HUES48 (cell line): ENCODE measurements around the gene BEST4.
A peak's percentile ranks its signal among the peaks of the same experiment; 100 is the strongest.
"Not testable (repeated sequence)": the region's sequence is repeated elsewhere in the genome, so short reads cannot be mapped to it uniquely, and the experiment has no call there.

ENCODE experiments used
- H3K27ac ChIP-seq: one replicate; pipeline ENCODE4 v1.7.0; 2013; ENCODE audit warnings: low read depth, low read length, inconsistent platforms
- H3K27me3 ChIP-seq: 2 replicates; pipeline ENCODE4 v1.6.1; 2013; ENCODE audit warnings: mild to moderate bottlenecking, low read length; ENCODE audit not compliant: control insufficient read depth, insufficient read depth
- H3K36me3 ChIP-seq: 2 replicates; pipeline ENCODE4 v1.6.1; 2013; ENCODE audit warnings: low read length; ENCODE audit not compliant: control insufficient read depth, insufficient read depth
- H3K4me1 ChIP-seq: 2 replicates; pipeline ENCODE4 v1.6.1; 2013; ENCODE audit warnings: mild to moderate bottlenecking, low read length; ENCODE audit not compliant: control insufficient read depth, insufficient read depth
- H3K4me3 ChIP-seq: 2 replicates; pipeline ENCODE4 v1.5.1; 2013; ENCODE audit warnings: mild to moderate bottlenecking, low read depth, low read length
- H3K9ac ChIP-seq: 2 replicates; pipeline ENCODE4 v1.6.1; 2013; ENCODE audit warnings: mild to moderate bottlenecking, low read depth, low read length, moderate library complexity
- H3K9me3 ChIP-seq: 2 replicates; pipeline ENCODE4 v1.6.1; 2013; ENCODE audit warnings: low read length; ENCODE audit not compliant: control insufficient read depth, insufficient read depth

Gene BEST4

GRCh38 chr1:44766421-44766820 is 21.5 kb downstream of the BEST4 start:
- not testable (repeated sequence) for H3K9me3 ChIP-seq, H3K4me3 ChIP-seq, H3K9ac ChIP-seq, H3K27ac ChIP-seq, H3K27me3 ChIP-seq, H3K4me1 ChIP-seq
- H3K36me3 ChIP-seq: peaks cover 64% of the 10 kb centered on the region

GRCh38 chr1:44760876-44761275 is 27.1 kb downstream of the BEST4 start:
- Histone ChIP-seq H3K36me3 (peaks cover 98% of the 10 kb centered on the region), H3K27ac (no peak overlapping the region), H3K4me1 (no peaks in the 10 kb centered on the region), H3K27me3 (no peaks in the 10 kb centered on the region), H3K9ac (no peak overlapping the region), H3K9me3 (no peaks in the 10 kb centered on the region), H3K4me3 (no peak overlapping the region)

GRCh38 chr1:44759077-44759476 is 28.9 kb downstream of the BEST4 start:
- Histone ChIP-seq H3K4me3 (no peak overlapping the region), H3K9me3 (no peaks in the 10 kb centered on the region), H3K4me1 (no peaks in the 10 kb centered on the region), H3K27ac (no peak overlapping the region), H3K36me3 (peaks cover 97% of the 10 kb centered on the region), H3K27me3 (no peaks in the 10 kb centered on the region), H3K9ac (no peak overlapping the region)

GRCh38 chr1:44757420-44757819 is 30.6 kb downstream of the BEST4 start:
- H3K4me3 ChIP-seq: no peak overlapping the region
- H3K27me3 ChIP-seq: no peaks in the 10 kb centered on the region
- H3K27ac ChIP-seq: no peak overlapping the region
- H3K4me1 ChIP-seq: no peaks in the 10 kb centered on the region
- H3K36me3 ChIP-seq: peaks cover 97% of the 10 kb centered on the region
- no peaks in the 10 kb centered on the region for H3K9me3 ChIP-seq
- no peak overlapping the region for H3K9ac ChIP-seq

GRCh38 chr1:44747878-44748277 is 40.1 kb downstream of the BEST4 start:
- Histone ChIP-seq H3K4me1 (no peaks in the 10 kb centered on the region), H3K4me3 (no peak overlapping the region), H3K9me3 (no peaks in the 10 kb centered on the region), H3K27ac (no peak overlapping the region), H3K36me3 (peaks cover 83% of the 10 kb centered on the region), H3K27me3 (no peaks in the 10 kb centered on the region), H3K9ac (no peak overlapping the region)

- H3K27ac ChIP-seq: no peak overlapping the region
- peaks cover 61% of the 10 kb centered on the region for H3K36me3 ChIP-seq
- H3K9me3 ChIP-seq: no peaks in the 10 kb centered on the region
- H3K27me3 ChIP-seq: no peaks in the 10 kb centered on the region
- H3K9ac ChIP-seq: no peak overlapping the region
- H3K4me3 ChIP-seq: no peak overlapping the region
- H3K4me1 ChIP-seq: peaks cover 6% of the 10 kb centered on the region; the same call in 1 of the 2 replicates
Measured at GRCh38 chr1:44743211-44743610, 44.8 kb downstream of the BEST4 start.

- H3K4me1 ChIP-seq: peaks cover 6% of the 10 kb centered on the region; the same call in 1 of the 2 replicates
- H3K4me3 ChIP-seq: peak overlapping the region; percentile 79
- peaks cover 36% of the 10 kb centered on the region for H3K36me3 ChIP-seq
- no peaks in the 10 kb centered on the region for H3K27me3 ChIP-seq
- H3K9ac ChIP-seq: peak overlapping the region; percentile 76
- H3K27ac ChIP-seq: peak overlapping the region; percentile 84
- no peaks in the 10 kb centered on the region for H3K9me3 ChIP-seq
Measured at GRCh38 chr1:44740179-44740617, 47.8 kb downstream of the BEST4 start.

GRCh38 chr1:44739307-44740178 is 48.4 kb downstream of the BEST4 start, which contains the start of gene KIF2C:
KIF2C (plus strand) TSS chr1:44739837; CDS start chr1:44739933, 96 bp downstream.
- peak within 1 kb of the TSS; percentile 76 for H3K9ac ChIP-seq
- H3K27me3 ChIP-seq: no peaks in the 10 kb centered on the region
- peaks cover 6% of the 10 kb centered on the region; the same call in 1 of the 2 replicates for H3K4me1 ChIP-seq
- peaks cover 32% of the 10 kb centered on the region for H3K36me3 ChIP-seq
- H3K9me3 ChIP-seq: no peaks in the 10 kb centered on the region
- H3K27ac ChIP-seq: peak within 1 kb of the TSS; percentile 84
- peak within 1 kb of the TSS; percentile 79 for H3K4me3 ChIP-seq

GRCh38 chr1:44738953-44739306 is 49.0 kb downstream of the BEST4 start:
- peaks cover 26% of the 10 kb centered on the region for H3K36me3 ChIP-seq
- H3K27me3 ChIP-seq, H3K4me1 ChIP-seq, H3K9ac ChIP-seq, H3K9me3 ChIP-seq: not testable (repeated sequence)
- H3K4me3 ChIP-seq: peak overlapping the region; percentile 79
- H3K27ac ChIP-seq: peak overlapping the region; percentile 70

- peaks cover 7% of the 10 kb centered on the region; the same call in 1 of the 2 replicates for H3K4me1 ChIP-seq
- H3K36me3 ChIP-seq: peaks cover 3% of the 10 kb centered on the region
- no peaks in the 10 kb centered on the region for H3K27me3 ChIP-seq
- H3K9me3 ChIP-seq: no peaks in the 10 kb centered on the region
- no peak overlapping the region for H3K4me3 ChIP-seq
- H3K27ac ChIP-seq: no peak overlapping the region
- no peak overlapping the region for H3K9ac ChIP-seq
Measured at GRCh38 chr1:44735992-44736391, 52.0 kb downstream of the BEST4 start.

GRCh38 chr1:44733784-44734183 is 54.2 kb downstream of the BEST4 start:
- no peaks in the 10 kb centered on the region for H3K27me3 ChIP-seq
- no peaks in the 10 kb centered on the region for H3K9me3 ChIP-seq
- H3K9ac ChIP-seq: no peak overlapping the region
- H3K27ac ChIP-seq: no peak overlapping the region
- no peaks in the 10 kb centered on the region for H3K36me3 ChIP-seq
- H3K4me3 ChIP-seq: no peak overlapping the region
- 0 out of 2 replicates have a peak, but pooled peaks cover 2% of the 10 kb centered on the region for H3K4me1 ChIP-seq
